ENCODE measurements around the gene RBM22. TPM values are rescaled to one million over a fixed set of nuclear protein-coding genes. Genes with fewer than 3 reads are reported as not detected.

RBM22 gene
- total RNA-seq, 1 experiment from 2014 or later = 34.0 TPM

DNA sequence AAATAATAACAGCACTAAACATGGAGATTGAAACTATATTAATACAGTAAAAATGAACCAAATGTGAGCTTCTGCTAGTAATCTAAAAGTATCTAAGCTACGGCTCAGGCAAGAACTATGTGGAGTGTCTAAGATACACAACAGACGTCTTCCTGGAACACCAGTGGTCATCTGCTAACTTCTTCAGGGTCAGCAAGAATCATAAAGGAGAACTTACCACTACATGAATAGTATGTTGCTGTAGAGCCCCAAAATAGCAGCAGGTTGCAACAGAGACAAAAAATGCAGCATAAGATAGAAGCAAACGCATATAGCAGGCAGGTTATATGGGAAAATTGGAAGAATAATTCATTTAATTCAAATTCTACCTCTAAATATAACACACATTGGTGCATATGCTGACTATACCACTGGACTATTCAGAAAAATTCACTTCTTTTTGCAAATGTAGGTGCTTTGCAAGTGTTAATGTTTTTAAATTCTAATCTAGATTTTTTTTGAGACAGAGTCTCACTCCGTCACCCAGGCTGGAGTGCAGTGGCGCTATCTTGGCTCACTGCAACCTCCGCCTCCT, 30.9 kb upstream of the RBM22 start:
- Mint-ChIP-seq H3K9me3 (peaks cover 22% of the 10 kb centered on the region), H3K4me1 (peaks cover 2% of the 10 kb centered on the region)

More for the DNA sequence above, 30.9 kb upstream of the RBM22 start:
- Mint-ChIP-seq H3K27ac (no peak overlapping the region), H3K27me3 (ENCODE audit: low read depth) (no peaks in the 10 kb centered on the region), H3K36me3 (peaks cover 71% of the 10 kb centered on the region), H3K4me3 (no peak overlapping the region)
- DNase-seq (ENCODE audit: low spot score) (no peak), ATAC-seq (no peak)
- no peak for TF ChIP-seq ESRRA (CRISPR knock-in tag; IDR thresholded peaks at IDR 0.05; ENCODE audit: borderline replicate concordance)
- TF ChIP-seq, protein P1, sequence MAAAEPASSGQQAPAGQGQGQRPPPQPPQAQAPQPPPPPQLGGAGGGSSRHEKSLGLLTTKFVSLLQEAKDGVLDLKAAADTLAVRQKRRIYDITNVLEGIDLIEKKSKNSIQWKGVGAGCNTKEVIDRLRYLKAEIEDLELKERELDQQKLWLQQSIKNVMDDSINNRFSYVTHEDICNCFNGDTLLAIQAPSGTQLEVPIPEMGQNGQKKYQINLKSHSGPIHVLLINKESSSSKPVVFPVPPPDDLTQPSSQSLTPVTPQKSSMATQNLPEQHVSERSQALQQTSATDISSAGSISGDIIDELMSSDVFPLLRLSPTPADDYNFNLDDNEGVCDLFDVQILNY (CRISPR knock-in tag; IDR thresholded peaks at IDR 0.05) = no peak
- no peak for TF ChIP-seq ELF4 (CRISPR knock-in tag; IDR thresholded peaks at IDR 0.05; ENCODE audit: low read depth)
- TF ChIP-seq, protein P2, sequence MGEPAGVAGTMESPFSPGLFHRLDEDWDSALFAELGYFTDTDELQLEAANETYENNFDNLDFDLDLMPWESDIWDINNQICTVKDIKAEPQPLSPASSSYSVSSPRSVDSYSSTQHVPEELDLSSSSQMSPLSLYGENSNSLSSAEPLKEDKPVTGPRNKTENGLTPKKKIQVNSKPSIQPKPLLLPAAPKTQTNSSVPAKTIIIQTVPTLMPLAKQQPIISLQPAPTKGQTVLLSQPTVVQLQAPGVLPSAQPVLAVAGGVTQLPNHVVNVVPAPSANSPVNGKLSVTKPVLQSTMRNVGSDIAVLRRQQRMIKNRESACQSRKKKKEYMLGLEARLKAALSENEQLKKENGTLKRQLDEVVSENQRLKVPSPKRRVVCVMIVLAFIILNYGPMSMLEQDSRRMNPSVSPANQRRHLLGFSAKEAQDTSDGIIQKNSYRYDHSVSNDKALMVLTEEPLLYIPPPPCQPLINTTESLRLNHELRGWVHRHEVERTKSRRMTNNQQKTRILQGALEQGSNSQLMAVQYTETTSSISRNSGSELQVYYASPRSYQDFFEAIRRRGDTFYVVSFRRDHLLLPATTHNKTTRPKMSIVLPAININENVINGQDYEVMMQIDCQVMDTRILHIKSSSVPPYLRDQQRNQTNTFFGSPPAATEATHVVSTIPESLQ (CRISPR knock-in tag; IDR thresholded peaks at IDR 0.05) = no peak
- no peak for TF ChIP-seq PRRX2 (CRISPR knock-in tag; IDR thresholded peaks at IDR 0.05)
- TF ChIP-seq, protein P3, sequence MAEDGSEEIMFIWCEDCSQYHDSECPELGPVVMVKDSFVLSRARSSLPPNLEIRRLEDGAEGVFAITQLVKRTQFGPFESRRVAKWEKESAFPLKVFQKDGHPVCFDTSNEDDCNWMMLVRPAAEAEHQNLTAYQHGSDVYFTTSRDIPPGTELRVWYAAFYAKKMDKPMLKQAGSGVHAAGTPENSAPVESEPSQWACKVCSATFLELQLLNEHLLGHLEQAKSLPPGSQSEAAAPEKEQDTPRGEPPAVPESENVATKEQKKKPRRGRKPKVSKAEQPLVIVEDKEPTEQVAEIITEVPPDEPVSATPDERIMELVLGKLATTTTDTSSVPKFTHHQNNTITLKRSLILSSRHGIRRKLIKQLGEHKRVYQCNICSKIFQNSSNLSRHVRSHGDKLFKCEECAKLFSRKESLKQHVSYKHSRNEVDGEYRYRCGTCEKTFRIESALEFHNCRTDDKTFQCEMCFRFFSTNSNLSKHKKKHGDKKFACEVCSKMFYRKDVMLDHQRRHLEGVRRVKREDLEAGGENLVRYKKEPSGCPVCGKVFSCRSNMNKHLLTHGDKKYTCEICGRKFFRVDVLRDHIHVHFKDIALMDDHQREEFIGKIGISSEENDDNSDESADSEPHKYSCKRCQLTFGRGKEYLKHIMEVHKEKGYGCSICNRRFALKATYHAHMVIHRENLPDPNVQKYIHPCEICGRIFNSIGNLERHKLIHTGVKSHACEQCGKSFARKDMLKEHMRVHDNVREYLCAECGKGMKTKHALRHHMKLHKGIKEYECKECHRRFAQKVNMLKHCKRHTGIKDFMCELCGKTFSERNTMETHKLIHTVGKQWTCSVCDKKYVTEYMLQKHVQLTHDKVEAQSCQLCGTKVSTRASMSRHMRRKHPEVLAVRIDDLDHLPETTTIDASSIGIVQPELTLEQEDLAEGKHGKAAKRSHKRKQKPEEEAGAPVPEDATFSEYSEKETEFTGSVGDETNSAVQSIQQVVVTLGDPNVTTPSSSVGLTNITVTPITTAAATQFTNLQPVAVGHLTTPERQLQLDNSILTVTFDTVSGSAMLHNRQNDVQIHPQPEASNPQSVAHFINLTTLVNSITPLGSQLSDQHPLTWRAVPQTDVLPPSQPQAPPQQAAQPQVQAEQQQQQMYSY (CRISPR knock-in tag; IDR thresholded peaks at IDR 0.05) = no peak
- TF ChIP-seq JAZF1 (CRISPR knock-in tag; IDR thresholded peaks at IDR 0.05) = no peak
- TF ChIP-seq SMAD4 (CRISPR knock-in tag; IDR thresholded peaks at IDR 0.05) = no peak
- TF ChIP-seq FOXJ3 (CRISPR knock-in tag; IDR thresholded peaks at IDR 0.05; ENCODE audit: borderline replicate concordance) = no peak
- TF ChIP-seq CREM (CRISPR knock-in tag; IDR thresholded peaks at IDR 0.05) = no peak
- TF ChIP-seq MXD4 (CRISPR knock-in tag; IDR thresholded peaks at IDR 0.05; ENCODE audit: borderline replicate concordance) = no peak
- TF ChIP-seq NFE2L1 (CRISPR knock-in tag; IDR thresholded peaks at IDR 0.05) = no peak
- TF ChIP-seq GRHL2 (CRISPR knock-in tag; IDR thresholded peaks at IDR 0.05; ENCODE audit: insufficient replicate concordance, severe bottlenecking) = no peak
- TF ChIP-seq, protein P4, sequence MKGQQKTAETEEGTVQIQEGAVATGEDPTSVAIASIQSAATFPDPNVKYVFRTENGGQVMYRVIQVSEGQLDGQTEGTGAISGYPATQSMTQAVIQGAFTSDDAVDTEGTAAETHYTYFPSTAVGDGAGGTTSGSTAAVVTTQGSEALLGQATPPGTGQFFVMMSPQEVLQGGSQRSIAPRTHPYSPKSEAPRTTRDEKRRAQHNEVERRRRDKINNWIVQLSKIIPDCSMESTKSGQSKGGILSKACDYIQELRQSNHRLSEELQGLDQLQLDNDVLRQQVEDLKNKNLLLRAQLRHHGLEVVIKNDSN (CRISPR knock-in tag; IDR thresholded peaks at IDR 0.05) = no peak
- TF ChIP-seq NFYB (CRISPR knock-in tag; conservative IDR thresholded peaks at IDR 0.05; ENCODE audit: low read depth) = no peak
- TF ChIP-seq, protein P5, sequence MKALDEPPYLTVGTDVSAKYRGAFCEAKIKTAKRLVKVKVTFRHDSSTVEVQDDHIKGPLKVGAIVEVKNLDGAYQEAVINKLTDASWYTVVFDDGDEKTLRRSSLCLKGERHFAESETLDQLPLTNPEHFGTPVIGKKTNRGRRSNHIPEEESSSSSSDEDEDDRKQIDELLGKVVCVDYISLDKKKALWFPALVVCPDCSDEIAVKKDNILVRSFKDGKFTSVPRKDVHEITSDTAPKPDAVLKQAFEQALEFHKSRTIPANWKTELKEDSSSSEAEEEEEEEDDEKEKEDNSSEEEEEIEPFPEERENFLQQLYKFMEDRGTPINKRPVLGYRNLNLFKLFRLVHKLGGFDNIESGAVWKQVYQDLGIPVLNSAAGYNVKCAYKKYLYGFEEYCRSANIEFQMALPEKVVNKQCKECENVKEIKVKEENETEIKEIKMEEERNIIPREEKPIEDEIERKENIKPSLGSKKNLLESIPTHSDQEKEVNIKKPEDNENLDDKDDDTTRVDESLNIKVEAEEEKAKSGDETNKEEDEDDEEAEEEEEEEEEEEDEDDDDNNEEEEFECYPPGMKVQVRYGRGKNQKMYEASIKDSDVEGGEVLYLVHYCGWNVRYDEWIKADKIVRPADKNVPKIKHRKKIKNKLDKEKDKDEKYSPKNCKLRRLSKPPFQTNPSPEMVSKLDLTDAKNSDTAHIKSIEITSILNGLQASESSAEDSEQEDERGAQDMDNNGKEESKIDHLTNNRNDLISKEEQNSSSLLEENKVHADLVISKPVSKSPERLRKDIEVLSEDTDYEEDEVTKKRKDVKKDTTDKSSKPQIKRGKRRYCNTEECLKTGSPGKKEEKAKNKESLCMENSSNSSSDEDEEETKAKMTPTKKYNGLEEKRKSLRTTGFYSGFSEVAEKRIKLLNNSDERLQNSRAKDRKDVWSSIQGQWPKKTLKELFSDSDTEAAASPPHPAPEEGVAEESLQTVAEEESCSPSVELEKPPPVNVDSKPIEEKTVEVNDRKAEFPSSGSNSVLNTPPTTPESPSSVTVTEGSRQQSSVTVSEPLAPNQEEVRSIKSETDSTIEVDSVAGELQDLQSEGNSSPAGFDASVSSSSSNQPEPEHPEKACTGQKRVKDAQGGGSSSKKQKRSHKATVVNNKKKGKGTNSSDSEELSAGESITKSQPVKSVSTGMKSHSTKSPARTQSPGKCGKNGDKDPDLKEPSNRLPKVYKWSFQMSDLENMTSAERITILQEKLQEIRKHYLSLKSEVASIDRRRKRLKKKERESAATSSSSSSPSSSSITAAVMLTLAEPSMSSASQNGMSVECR (CRISPR knock-in tag; IDR thresholded peaks at IDR 0.05; ENCODE audit: borderline replicate concordance) = no peak
- TF ChIP-seq, protein P6, sequence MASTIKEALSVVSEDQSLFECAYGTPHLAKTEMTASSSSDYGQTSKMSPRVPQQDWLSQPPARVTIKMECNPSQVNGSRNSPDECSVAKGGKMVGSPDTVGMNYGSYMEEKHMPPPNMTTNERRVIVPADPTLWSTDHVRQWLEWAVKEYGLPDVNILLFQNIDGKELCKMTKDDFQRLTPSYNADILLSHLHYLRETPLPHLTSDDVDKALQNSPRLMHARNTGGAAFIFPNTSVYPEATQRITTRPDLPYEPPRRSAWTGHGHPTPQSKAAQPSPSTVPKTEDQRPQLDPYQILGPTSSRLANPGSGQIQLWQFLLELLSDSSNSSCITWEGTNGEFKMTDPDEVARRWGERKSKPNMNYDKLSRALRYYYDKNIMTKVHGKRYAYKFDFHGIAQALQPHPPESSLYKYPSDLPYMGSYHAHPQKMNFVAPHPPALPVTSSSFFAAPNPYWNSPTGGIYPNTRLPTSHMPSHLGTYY (CRISPR knock-in tag; IDR thresholded peaks at IDR 0.05) = no peak
- ChIA-PET CTCF (no interaction called here), POLR2A (no interaction called here)

All from WTC11 (cell line).